Urothelium cell line (cell line): ENCODE measurements around the gene CPD.
"Not testable (repeated sequence)": the region's sequence is repeated elsewhere in the genome, so short reads cannot be mapped to it uniquely, and the experiment has no call there.

Experiments used
- DNase-seq: peaks from one replicate; pipeline ENCODE4 v3.0.0; 2011; ENCODE audit warnings: low spot score, mixed read lengths
- FAIRE-seq: peaks from 2 replicates; lab custom pipeline; 2011; peaks lifted over from hg19 to GRCh38; lab: Jason Lieb, UNC

The CPD gene

DNA sequence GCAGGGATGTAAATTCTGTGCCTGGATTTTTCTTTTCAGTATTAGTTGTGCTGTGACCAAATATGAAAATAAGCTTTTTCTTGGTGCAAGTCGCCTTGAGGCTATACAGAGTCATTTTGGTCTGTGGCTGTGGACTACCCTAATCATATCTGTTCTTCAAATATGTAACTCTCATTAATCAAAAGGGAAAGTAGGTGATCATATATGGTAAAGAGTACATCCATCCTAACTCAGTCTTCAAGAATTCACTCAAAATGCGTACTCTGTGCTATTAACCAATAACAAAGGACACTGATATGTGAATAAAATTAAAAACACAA is 2.6 kb downstream of the CPD start:
- DNase-seq (no peak), FAIRE-seq (no peak)

DNA sequence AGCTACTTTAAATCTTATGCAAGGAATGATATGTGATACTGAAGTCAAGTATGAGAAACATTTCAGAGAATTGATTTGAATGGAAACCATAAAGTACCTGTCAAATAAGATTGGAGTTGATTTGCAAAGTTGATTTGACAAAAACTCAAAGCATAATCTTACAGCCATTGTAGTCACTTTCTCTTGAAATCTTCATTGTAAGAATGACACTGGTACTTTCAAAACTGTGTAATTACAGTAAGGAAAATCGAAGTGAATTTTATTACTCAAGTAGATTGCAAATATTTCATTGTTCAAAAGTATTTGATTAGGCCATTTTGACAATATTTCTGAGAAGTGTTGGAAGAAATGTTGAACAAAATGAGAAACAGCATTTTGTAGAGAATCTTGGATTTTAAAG is 3.6 kb downstream of the CPD start:
- FAIRE-seq (no peak), DNase-seq (no peak)

DNA sequence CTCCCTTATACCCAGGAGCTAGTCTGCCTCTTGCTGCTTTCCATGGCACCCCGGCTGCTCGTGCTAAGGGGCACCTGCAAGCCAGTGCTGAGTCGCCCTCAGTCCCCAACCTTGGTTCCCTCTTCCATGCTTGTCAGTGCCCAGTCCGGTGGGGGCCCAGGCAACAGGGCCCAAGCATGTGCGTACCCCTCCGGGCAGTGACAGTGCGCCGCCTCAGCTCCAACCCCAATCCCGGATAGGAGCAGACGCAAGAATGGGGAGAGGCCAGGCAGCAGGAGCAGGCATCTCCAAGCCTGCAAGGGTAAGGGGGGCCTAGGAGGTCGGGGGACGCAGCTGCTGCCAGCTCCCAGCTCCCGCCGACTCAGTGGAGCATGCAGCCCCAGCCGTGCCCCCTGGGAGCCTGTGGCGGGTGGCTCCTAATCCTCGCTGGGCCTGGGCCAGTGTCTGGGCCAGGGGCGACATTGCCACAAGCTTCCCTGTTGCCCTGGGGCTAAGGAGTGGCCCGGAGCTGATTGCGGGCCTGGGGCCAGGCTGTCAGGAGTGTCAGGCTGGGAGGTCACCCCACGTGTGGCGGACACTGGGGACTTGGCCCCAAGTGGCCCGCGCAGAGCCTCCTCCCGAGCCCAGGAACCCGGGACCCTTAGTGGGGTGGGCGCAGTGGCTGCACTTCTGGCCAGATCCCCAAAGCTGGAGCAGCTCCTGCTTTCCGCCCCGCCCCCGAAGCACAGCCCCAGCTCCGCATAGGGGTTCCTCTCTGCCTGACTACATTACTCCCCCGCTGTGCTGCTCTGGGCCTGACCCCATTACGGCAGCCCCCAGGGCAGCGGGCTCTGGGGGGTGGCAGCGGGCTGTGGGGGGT is 9.8 kb downstream of the CPD start:
- FAIRE-seq: no peak
- no peak for DNase-seq

DNA sequence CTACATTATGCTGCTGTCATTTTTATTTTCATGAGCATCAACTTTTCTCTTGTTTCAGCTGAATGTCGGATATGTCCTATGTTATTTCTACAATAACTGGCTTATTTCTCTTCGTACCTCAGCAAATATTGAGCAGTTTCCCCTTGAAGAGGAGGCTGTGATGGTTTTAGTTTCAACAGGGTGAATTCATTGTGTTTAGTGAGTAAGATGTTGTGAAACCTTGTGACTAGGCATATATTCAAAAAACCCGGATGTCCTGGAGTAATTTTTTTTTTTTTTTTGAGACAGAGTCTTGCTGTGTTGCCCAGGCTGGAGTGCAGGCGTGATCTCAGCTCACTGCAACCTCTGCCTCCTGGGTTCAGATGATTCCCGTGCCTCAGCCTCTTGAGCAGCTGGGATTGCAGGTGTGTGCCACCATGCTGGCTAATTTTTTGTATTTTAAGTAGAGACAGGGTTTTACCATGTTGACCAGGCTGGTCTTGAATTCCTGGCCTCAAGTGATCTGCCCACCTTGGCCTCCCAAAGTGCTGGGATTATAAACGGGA is 11.1 kb downstream of the CPD start:
- no peak for DNase-seq

DNA sequence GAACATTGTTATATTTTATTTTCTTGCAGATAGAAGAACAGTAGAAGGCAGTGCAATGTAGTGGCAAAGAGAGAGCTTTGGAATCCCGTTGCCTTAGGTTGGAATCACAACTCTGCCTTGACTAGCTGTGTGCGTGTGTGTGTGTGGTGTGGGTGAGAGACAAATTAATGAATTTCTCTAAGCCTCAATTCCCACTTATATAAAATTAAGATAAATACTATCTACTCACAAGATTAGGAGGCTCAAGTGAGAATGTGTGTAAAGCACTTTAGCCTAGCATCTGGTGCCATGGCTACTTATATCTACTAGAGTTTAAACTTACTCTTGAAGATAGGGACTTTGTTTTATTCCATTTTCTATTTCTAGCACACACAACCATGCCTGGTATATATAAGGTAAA is 12.8 kb downstream of the CPD start:
- FAIRE-seq: no peak
- no peak for DNase-seq

More for the DNA sequence above, 11.1 kb downstream of the CPD start:
- no peak for FAIRE-seq

DNA sequence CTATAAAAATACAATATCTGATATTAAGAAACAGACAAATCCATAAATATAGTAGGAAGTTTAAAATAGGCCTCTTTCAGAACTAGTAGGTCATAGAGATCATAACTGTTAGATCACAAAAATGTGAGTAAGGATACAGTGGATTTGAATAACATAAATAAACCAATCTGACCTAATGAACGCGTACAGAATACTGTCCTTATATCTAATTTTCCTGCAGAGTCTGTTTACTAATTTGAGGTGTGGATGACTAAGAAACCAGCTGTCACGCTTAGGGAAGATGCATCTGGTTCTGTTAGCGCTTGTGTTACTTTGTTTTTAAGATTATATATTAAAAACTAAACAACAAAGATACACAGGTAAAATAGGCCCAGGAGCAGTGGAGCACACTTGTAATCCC is 14.8 kb downstream of the CPD start:
- FAIRE-seq (no peak), DNase-seq (no peak)

DNA sequence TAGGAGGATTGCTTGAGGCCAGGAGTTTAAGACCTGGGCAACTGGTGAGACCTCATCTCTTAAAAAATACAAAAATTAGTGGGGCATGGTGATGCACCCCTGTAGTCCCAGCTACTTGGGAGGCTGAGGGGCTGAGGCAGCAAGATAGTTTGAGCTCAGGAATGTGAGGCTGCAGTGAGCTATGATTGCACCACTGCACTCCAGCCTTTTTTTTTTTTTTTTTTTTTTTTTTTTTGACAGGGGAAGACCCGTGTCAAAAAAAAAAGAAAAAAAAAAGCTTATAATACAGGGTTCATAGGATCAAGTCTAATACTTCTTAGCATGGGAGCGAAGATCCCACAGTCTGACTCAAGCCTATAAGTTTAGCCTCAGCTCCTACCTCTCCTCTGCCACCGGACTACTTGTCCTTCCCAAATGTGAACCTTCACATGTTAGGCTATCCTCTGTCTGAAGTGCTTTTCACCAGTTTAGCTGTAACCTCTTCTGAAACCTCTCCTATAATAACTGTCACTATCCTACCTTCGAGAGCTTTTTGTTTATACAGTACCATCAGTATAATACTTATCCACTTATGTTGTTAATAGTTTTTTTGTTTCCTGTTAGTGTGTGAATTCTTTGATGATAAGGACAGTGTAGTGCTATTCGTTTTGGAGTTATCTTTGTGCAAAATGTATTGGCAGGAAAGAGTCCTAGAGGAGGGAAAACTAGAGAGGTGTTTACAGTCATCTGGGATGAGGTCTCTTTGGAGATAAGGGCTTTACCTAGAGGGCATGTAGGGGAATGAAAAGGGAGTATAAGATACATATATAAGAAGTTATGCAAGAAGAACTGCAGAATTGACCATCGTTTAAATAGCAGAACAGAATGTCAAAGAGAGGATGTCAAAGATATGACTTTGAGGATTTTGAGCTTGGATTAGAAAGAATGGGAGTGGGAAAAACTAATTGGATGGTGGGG is 15.5 kb downstream of the CPD start:
- no peak for DNase-seq
- FAIRE-seq: no peak

DNA sequence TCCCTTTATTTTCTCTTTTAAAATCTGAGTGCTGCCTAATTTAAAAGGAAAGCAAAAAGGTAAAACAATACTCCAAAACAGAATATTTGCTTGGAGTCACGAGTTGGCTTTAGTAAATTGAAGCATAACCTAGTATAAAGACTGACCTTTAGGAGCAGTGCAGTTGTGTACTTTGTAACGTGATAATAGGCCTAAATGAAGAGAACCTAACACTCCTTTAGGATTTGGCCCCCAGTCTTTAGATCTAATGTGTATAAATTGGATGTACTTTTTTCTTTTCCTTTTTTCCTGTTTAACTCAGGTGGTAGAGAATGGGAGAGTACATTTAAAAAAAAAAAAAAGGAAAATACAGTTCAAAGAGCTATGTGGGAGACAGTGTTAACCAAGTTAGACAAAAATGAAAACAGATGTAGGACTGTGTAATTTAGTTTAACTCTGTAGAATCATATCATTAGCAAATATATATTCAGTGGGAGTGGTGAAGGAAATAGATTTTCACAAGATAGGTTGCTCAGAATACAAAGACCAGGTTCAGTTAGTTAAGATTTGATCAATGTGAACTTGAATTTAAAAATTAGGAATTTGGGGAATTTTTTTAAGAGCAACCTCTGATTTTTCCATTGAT is 16.8 kb downstream of the CPD start:
- DNase-seq (no peak), FAIRE-seq (no peak)

DNA sequence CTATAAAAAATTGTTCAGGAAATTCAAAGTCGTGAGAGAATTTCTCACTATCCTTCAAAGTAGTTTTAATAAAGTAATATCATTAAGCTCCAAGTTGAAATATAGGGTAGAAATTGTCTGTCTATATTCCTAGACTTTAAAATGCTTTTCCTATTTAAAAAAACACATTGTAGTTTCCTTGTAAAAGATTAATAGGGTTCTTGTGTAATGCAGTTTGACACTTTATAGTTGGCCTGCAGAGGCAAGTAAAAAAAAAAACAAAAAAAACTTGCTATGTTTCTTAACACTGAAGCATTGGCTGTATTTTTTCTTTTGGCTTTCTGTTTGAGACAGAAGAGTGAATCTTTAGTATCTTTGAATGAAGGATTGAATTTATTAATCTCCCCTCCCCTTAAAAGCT is 17.4 kb downstream of the CPD start:
- no peak for DNase-seq
- FAIRE-seq: no peak

DNA sequence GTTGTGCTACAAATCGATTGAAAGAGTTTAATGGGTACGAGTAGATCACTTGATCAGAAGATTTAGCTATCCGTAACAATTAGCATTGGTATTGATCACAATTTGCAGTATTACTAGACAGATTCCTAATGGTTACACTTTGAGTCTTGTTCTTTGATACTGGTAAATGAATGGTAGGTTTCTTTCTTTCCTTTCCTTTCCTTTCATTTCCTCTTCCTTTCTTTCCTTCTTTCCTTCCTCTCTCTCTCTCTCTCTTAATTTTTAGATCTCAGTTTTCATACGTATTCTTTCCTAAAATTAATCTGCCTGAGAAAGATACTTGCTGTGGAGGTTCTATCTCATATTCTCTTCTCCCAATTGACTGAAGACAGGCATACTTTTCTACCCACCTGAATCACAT is 17.9 kb downstream of the CPD start:
- FAIRE-seq (no peak), DNase-seq (no peak)

DNA sequence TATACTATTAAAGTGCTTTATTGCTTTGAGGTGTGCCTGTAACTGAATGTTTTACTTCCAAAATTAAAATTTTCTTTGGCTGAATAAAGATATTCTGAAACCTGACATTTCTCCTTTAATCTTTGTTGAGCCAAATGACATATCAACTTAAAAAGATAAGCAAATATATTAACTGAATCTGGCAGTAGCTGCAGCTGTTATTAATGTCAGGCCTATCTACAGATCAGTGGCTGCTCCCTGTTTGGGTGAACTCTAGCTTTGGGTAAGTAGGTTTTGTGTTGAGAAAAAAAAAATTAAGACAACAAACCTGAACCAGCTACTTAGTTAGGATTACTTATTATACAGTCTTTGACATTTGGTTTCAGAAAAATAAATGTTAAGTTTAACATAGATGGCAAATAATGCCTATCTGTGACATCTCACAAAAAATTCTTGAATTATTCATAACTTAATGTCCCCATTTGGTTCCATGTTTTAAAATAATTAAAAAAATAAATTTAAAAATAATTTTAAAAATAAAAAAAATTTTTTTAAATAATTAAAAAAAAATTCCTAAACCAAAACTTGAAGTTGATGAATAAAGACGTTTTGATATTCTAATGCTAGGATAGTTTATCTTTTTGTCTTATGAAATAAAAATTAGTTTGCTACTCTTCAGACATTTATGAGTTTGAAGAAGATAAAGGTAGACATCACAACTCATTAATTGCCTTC is 19.8 kb downstream of the CPD start:
- DNase-seq (no peak), FAIRE-seq (no peak)

DNA sequence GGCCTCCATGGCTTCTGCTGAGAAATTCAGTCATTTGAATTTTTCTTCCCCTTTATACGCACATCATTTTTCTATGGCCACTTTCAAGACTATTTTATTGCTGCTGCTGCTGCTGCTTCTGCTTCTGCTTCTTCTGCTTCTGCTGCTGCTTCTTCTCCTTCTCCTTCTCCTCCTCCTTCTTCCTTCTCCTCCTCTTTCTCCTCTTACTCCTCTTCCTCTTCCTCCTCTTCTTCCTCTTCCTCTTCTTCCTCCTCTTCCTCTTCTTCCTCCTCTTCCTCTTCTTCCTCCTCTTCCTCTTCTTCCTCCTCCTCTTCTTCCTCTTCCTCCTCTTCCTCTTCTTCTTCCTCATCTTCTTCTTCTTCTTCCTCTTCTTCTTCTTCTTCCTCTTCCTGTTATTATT is 22.4 kb downstream of the CPD start:
- no peak for FAIRE-seq
- no peak for DNase-seq

DNA sequence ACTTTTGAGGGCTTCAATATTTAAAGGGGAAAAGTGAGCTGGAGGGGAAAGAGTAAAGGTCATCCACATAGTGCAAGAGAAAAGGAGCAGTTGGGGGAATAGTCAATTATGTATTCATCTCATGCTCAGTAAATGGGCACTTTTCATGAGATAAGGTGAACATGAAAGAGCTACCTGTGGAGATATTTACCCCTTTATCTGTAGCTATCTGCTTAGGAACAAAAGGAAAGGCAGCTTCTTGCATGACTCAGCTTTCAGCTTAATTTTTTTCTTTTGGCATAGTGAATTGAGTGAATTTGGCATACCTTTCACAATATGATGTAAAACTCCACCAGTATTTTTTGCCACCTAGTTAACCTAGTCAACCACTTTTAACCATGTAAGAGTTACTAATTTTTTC is 26.4 kb downstream of the CPD start:
- no peak for DNase-seq
- FAIRE-seq: no peak

DNA sequence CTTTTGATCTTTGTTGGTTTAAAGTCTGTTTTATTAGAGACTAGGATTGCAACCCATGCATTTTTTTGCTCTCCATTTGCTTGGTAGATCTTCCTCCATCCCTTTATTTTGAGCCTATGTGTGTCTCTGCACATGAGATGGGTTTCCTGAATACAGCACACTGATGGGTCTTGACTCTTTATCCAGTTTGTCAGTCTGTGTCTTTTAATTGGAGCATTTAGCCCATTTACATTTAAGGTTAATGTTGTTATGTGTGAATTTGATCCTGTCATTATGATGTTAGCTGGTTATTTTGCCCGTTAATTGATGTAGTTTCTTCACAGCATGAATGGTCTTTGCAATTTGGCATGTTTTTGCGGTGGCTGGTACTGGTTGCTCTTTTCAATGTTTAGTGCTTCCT is 31.9 kb downstream of the CPD start:
- not testable (repeated sequence) for FAIRE-seq, DNase-seq

DNA sequence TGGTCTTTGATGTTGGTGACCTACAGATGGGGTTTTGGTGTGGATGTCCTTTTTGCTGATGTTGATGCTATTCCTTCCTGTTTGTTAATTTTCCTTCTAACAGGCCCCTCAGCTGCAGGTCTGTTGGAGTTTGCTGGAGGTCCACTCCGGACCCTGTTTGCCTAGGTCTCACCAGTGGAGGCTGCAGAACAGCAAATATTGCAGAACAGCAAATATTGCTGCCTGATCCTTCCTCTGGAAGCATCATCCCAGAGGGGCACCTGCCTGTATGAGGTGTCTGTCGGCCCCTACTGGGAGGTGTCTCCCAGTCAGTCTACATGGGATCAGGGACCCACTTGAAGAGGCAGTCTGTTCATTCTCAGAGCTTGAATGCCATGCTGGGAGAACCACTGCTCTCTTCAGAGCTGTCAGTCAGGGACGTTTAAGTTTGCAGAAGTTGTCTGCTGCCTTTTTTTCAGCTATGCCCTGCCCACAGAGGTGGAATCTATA is 33.3 kb downstream of the CPD start:
- DNase-seq, FAIRE-seq: not testable (repeated sequence)

DNA sequence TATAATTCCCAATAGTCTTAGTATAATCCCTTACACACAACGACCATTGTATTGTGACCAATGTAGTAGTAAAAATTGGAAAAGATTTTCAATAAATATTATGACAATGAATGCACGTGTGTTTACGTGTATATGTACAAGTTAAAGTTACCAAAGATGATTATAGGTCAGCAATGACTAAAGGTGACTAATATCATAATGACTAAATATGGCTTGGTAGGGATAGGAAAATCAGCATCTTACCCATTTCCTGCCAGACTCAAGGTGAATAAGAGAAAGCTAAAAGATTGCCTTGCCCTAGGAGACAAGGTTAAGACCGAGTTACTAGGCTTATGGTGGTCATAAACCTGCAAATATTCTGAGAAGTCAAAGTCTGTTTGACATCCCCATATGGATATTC is 34.4 kb downstream of the CPD start:
- DNase-seq (no peak), FAIRE-seq (no peak)

DNA sequence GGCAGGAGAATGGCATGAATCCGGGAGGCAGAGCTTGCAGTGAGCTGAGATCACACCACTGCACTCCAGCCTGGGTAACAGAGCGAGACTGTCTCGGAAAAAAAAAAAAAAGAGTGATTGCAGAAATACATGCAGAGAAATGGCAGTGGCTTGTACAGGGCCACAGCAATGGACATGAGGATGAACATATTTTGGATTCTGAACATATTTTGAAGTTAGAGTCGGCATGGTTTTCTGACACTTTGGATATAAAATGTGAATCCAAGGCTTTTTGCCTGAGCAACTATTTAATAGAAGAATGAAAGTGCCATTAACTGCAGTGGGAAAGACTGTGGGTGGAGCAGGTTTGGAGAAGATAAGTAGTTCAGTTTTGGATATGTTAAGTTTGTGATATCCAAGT is 35.8 kb downstream of the CPD start:
- FAIRE-seq (no peak), DNase-seq (no peak)

DNA sequence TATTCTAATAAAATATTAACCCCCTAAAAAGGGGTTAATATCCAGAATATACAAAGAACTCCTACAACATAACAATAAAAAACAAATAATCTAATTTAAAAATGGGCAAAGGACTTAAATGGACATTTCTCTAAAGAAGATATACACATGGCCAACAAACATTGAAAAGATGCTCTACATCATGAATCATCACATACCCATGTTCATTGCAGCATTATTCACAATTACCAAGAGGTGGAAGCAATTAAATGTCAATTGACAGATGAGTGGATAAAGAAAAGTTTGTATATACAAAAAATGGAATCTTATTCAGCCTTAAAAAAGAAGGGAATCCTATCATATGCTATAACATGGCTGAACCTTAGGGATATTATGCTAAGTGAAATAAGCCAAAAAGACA is 36.8 kb downstream of the CPD start:
- DNase-seq (no peak), FAIRE-seq (no peak)

DNA sequence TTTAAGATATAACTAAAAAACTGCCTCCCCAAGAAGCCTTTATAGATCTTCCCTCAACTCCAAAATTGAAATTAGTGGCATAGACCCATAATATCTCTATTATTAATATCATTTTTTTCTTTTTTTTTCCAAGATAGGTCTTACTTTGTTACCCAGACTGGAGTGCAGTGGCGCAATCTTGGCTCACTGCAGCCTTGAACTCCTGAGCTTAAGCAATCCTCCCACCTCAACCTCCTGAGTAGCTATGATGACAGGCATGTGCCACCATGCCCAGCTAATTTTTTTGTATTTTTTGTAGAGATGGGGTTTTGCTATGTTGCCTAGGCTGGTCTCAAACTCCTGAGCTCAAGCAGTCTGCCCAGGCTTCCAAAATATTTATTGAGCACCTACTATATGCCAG is 39.3 kb downstream of the CPD start:
- not testable (repeated sequence) for DNase-seq, FAIRE-seq

DNA sequence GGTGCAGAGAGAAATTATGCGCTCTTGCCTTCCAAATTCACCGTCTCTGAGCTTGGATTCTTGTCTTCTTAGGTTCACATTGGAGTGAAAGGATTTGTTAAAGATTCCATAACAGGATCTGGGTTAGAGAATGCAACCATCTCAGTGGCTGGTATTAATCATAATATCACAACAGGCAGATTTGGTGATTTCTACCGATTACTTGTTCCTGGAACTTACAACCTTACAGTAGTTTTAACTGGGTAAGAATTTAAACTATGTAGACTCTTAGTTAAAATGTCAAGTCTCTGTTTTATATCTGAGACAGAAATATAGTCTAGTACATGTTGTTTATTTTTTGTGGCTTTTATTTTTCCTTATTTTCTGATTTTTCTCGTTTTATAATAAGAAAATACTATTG is 42.9 kb downstream of the CPD start:
- FAIRE-seq (no peak), DNase-seq (no peak)
